Fibroblast of pulmonary artery (primary cell): ENCODE data around the gene PRKCQ.
"Not testable (repeated sequence)": the region's sequence is repeated elsewhere in the genome, so short reads cannot be mapped to it uniquely, and the experiment has no call there.

ENCODE experiments used
- DNase-seq: peaks from one replicate; pipeline ENCODE4 v3.0.0-alpha.2; 2010; ENCODE audit warnings: low read depth
- H3K4me3 ChIP-seq: replicated peaks from 2 replicates; pipeline ENCODE4 v1.5.1; 2011; ENCODE audit warnings: low read depth, mild to moderate bottlenecking, control low read depth, low read length, moderate library complexity
- TF ChIP-seq, protein P1 (sequence below): IDR thresholded peaks from 2 replicates; pipeline ENCODE4 v1.5.1; 2011; ENCODE audit warnings: mild to moderate bottlenecking, control low read depth, low read length, inconsistent platforms; ENCODE audit errors: missing control alignments

Gene PRKCQ

DNA sequence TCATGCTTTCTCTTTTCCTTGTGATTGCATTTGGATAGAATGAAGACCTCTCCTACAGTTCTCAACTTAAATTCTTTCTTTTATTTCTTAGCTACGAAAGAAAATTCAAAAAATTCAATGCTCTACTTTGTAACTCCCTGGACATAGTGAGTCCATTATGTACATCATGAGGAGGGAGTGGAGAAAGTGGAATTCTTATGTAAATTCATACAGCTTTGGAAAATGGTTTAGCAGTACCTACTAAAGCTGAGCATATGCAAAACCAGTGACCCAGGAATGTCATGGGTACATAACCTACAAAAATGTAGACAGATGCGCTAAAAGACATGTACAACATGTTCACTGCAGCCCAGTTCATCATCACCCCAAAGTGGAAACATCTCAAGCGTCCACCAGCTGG lies 8.8 kb upstream of the PRKCQ start:
- DNase-seq: no peak
- TF ChIP-seq, protein P1, sequence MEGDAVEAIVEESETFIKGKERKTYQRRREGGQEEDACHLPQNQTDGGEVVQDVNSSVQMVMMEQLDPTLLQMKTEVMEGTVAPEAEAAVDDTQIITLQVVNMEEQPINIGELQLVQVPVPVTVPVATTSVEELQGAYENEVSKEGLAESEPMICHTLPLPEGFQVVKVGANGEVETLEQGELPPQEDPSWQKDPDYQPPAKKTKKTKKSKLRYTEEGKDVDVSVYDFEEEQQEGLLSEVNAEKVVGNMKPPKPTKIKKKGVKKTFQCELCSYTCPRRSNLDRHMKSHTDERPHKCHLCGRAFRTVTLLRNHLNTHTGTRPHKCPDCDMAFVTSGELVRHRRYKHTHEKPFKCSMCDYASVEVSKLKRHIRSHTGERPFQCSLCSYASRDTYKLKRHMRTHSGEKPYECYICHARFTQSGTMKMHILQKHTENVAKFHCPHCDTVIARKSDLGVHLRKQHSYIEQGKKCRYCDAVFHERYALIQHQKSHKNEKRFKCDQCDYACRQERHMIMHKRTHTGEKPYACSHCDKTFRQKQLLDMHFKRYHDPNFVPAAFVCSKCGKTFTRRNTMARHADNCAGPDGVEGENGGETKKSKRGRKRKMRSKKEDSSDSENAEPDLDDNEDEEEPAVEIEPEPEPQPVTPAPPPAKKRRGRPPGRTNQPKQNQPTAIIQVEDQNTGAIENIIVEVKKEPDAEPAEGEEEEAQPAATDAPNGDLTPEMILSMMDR: no peak
- no peak overlapping the region for H3K4me3 ChIP-seq

- no peak overlapping the region for H3K4me3 ChIP-seq
- DNase-seq: no peak
- TF ChIP-seq, protein P1: no peak
Measured at GRCh38 chr10:6588082-6588481, 8.0 kb upstream of the PRKCQ start.

DNA sequence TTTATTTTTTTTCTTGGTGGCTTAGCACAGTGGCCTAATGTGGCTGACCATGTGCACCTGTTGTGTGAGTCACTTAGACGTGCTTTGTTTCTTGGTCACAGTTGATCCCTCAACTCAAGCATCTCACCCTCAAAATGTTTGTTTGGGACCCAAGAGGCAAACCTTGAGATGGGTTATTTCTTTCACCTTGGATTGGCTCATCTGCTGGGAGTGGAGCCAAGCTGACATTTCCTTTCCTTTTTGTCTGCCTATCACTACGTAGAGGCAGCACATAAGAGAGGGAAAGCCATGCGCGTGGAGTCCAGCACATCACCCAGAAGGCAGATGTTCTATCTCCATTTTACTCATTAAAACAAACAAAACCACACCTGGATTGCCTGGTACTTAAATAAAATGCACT lies 6.4 kb upstream of the PRKCQ start:
- H3K4me3 ChIP-seq: no peak overlapping the region
- TF ChIP-seq, protein P1: no peak
- DNase-seq: no peak

DNA sequence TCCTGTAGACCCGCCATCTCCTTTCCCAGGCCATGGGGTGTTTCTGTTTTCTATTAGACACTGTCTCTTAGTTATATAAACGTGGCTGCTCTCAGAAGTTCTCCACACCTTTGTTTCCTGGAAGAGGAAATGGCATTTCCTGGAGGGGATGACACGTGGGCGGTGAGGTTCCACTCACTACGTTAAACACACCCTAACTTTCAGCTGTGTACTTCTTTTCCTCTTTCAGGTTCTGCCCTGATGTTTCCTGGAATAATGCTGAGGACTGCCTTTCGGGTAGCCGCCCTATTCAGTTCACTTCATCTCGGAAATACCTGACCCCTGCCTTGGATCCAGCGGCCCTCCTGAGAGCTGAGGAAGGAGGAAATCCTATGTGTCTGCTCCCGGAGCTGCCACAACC lies 3.4 kb upstream of the PRKCQ start:
- no peak for DNase-seq
- no peak overlapping the region for H3K4me3 ChIP-seq
- TF ChIP-seq, protein P1: no peak

DNA sequence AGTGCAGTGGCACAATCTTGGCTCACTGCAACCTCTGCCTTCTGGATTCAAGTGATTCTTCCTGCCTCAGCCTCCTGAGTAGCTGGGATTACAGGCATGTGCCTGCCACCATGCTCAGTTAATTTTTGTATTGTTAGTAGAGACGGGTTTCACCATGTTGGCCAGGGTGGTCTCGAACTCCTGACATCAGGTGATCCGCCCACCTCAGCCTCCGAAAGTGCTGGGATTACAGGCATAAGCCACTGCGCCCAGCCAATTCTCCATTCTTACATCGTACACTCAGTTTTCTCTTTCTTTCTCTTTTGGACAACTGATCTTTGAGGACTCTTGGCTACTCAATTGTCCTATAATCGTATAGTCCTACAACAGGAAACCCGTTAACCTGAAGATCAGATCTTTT lies 2.8 kb upstream of the PRKCQ start:
- DNase-seq: not testable (repeated sequence)

DNA sequence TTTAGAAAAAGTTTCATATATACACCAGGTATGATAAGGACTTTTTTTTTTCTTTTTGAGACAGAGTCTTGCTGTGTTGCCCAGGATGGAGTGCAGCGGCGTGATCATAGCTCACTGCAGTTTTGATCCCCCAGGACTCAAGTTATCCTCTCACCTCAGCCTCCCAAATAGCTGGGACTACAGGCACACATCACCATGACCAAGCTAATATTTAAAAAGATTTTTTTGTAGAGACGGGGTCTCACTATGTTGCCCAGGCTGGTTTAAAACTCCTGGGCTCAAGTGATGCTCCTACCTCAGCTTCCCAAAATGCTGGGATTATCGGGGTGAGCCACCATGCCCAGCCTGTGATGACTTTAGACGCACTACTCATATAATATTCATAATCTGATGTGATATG lies 2.2 kb upstream of the PRKCQ start:
- DNase-seq: no peak
- TF ChIP-seq, protein P1: no peak
- H3K4me3 ChIP-seq: no peak overlapping the region

More for the DNA sequence above, 2.8 kb upstream of the PRKCQ start:
- not testable (repeated sequence) for H3K4me3 ChIP-seq

DNA sequence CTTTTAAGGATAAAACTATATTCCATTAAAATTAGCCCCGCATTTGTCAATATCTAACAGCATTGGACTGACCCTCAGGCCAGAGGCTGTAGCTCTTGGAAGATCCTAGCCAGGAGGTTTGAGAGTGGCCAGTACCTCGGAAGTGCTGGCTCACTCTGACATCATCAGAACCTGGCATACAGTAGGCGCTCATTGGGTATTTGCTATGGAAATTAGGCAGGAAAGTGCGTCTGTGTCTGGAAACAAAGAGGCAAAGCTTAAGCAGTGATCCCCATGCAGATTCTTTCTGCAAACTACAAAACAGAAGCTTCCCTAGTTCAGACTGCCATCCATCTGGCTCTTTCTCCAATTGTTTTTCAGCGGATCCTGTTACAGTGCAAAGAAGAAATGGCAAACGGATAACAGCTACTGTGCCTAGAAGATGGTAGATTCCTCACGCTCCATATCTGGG lies 1.7 kb upstream of the PRKCQ start:
- TF ChIP-seq, protein P1: no peak
- DNase-seq: no peak
- no peak overlapping the region for H3K4me3 ChIP-seq

GRCh38 chr10:6581223-6581622 lies 1.1 kb upstream of the PRKCQ start:
- not testable (repeated sequence) for DNase-seq, H3K4me3 ChIP-seq
